Measurements from ENCODE around the gene RYK. TPM values are rescaled to one million over a fixed set of nuclear protein-coding genes. Genes with fewer than 3 reads are reported as not detected.

Gene RYK
- 55.6 to 82.1 TPM (median 73.7 TPM) in 3 replicates for polyA plus RNA-seq
- polyA plus RNA-seq (2011; ENCODE audit: low read depth) = 15.7 TPM
- 40.0 and 72.0 TPM in 2 replicates for polyA plus RNA-seq (2011; cell fraction: cytosol; rRNA removed)
- 95.6 and 96.2 TPM in 2 replicates for polyA plus RNA-seq (2011; cell fraction: nucleus; rRNA removed)
- 38.6 and 49.7 TPM in 2 replicates for polyA plus RNA-seq (2012; ENCODE audit: low replicate concordance)
- polyA minus RNA-seq = 63.0 to 115 TPM (median 90.5 TPM) in 3 replicates
- 38.8 TPM for polyA minus RNA-seq (2011; cell fraction: cytosol; rRNA and poly(A)+ RNA removed)
- polyA minus RNA-seq (2011; cell fraction: nucleus; rRNA and poly(A)+ RNA removed) = 44.5 and 97.3 TPM in 2 replicates

GRCh38 chr3:134250717-134251220 lies at the start of gene RYK:
Gene RYK (minus strand): TSS chr3:134250859. CDS start chr3:134250654, 205 bp downstream.
- Histone ChIP-seq H3K79me2 (ENCODE audit: control insufficient read depth, insufficient read depth, low read length) (peaks cover 46% of the 10 kb centered on the region), H3K4me1 (ENCODE audit: control insufficient read depth, extremely low read depth, insufficient read depth, low read length) (peaks cover 31% of the 10 kb centered on the region)

GRCh38 chr3:134299888-134300206 lies 49.2 kb upstream of the RYK start:
- dilution Hi-C loops (cut with MboI; ENCODE audit: extremely low pct_ligation_motif_present, low sequenced_read_pairs) = no loop called here
- Histone ChIP-seq H3K9ac (ENCODE audit: control insufficient read depth, extremely low read depth, insufficient read depth, low read length) (no peak overlapping the region), H3K36me3 (ENCODE audit: control insufficient read depth in 2 of 2, extremely low read depth in 1 of 2, insufficient read depth in 2 of 2, low read length in 2 of 2) (no peaks in the 10 kb centered on the region), H3K79me2 (ENCODE audit: control insufficient read depth, insufficient read depth, low read length) (no peaks in the 10 kb centered on the region), H3K27me3 (ENCODE audit: control insufficient read depth, extremely low read depth, insufficient read depth, low read length) (no peaks in the 10 kb centered on the region), H3K4me2 (ENCODE audit: control insufficient read depth, extremely low read depth, insufficient read depth, low read depth, low read length) (no peak overlapping the region), H3K4me1 (ENCODE audit: control insufficient read depth, extremely low read depth, insufficient read depth, low read length) (no peaks in the 10 kb centered on the region), H3K4me3 (ENCODE audit: control insufficient read depth in 2 of 3, extremely low read depth in 1 of 3, insufficient read depth in 2 of 3, low read depth in 1 of 3, low read length in 3 of 3) (no peak overlapping the region), H3K27ac (ENCODE audit: control insufficient read depth, insufficient read depth, low read length) (no peak overlapping the region), H2AFZ (ENCODE audit: control insufficient read depth, low read length) (no peak overlapping the region), H4K20me1 (ENCODE audit: control insufficient read depth, extremely low read depth, insufficient read depth, low read length) (no peaks in the 10 kb centered on the region), H3K9me3 (ENCODE audit: control insufficient read depth, low read depth, low read length) (no peaks in the 10 kb centered on the region), H3K9me1 (ENCODE audit: control insufficient read depth, extremely low read depth, insufficient read depth, low read length) (no peaks in the 10 kb centered on the region)
- TF ChIP-seq EZH2 (IDR thresholded peaks at IDR 0.05; ENCODE audit: low read length) = no peak
- TF ChIP-seq, protein P1, sequence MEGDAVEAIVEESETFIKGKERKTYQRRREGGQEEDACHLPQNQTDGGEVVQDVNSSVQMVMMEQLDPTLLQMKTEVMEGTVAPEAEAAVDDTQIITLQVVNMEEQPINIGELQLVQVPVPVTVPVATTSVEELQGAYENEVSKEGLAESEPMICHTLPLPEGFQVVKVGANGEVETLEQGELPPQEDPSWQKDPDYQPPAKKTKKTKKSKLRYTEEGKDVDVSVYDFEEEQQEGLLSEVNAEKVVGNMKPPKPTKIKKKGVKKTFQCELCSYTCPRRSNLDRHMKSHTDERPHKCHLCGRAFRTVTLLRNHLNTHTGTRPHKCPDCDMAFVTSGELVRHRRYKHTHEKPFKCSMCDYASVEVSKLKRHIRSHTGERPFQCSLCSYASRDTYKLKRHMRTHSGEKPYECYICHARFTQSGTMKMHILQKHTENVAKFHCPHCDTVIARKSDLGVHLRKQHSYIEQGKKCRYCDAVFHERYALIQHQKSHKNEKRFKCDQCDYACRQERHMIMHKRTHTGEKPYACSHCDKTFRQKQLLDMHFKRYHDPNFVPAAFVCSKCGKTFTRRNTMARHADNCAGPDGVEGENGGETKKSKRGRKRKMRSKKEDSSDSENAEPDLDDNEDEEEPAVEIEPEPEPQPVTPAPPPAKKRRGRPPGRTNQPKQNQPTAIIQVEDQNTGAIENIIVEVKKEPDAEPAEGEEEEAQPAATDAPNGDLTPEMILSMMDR (optimal IDR thresholded peaks at IDR 0.05 in 1 of 3, IDR thresholded peaks at IDR 0.05 in 1 of 3, conservative IDR thresholded peaks at IDR 0.05 in 1 of 3; ENCODE audit: extremely low read depth in 1 of 3, insufficient read depth in 2 of 3, low read length in 3 of 3) = no peak
- no peak for DNase-seq (ENCODE audit: low read depth, low spot score)
- no peak for FAIRE-seq

More at GRCh38 chr3:134250717-134251220, at the start of gene RYK:
- H3K27ac ChIP-seq (ENCODE audit: control insufficient read depth, insufficient read depth, low read length) = peak within 1 kb of the TSS; percentile 73
- H2AFZ ChIP-seq (ENCODE audit: control insufficient read depth, low read length) = peak within 1 kb of the TSS; percentile 95
- TF ChIP-seq, protein P1 (optimal IDR thresholded peaks at IDR 0.05 in 1 of 3, IDR thresholded peaks at IDR 0.05 in 1 of 3, conservative IDR thresholded peaks at IDR 0.05 in 1 of 3; ENCODE audit: extremely low read depth in 1 of 3, insufficient read depth in 2 of 3, low read length in 3 of 3) = no peak
- no peak for TF ChIP-seq EZH2 (IDR thresholded peaks at IDR 0.05; ENCODE audit: low read length)
- H3K9ac ChIP-seq (ENCODE audit: control insufficient read depth, extremely low read depth, insufficient read depth, low read length) = peak within 1 kb of the TSS; percentile 83
- FAIRE-seq (no peak), DNase-seq (ENCODE audit: low read depth, low spot score) (no peak)
- peaks cover 2% of the 10 kb centered on the region for H4K20me1 ChIP-seq (ENCODE audit: control insufficient read depth, extremely low read depth, insufficient read depth, low read length)
- H3K27me3 ChIP-seq (ENCODE audit: control insufficient read depth, extremely low read depth, insufficient read depth, low read length) = no peaks in the 10 kb centered on the region
- H3K4me3 ChIP-seq (ENCODE audit: control insufficient read depth in 2 of 3, extremely low read depth in 1 of 3, insufficient read depth in 2 of 3, low read depth in 1 of 3, low read length in 3 of 3) = peak within 1 kb of the TSS; percentile 72 to 95 (median 94)
- peaks cover 3% of the 10 kb centered on the region for H3K9me1 ChIP-seq (ENCODE audit: control insufficient read depth, extremely low read depth, insufficient read depth, low read length)
- H3K9me3 ChIP-seq (ENCODE audit: control insufficient read depth, low read depth, low read length) = no peaks in the 10 kb centered on the region
- dilution Hi-C loops (cut with MboI; ENCODE audit: extremely low pct_ligation_motif_present, low sequenced_read_pairs) = no loop called here
- H3K4me2 ChIP-seq (ENCODE audit: control insufficient read depth, extremely low read depth, insufficient read depth, low read depth, low read length) = peak within 1 kb of the TSS; percentile 94
- no peaks in the 10 kb centered on the region for H3K36me3 ChIP-seq (ENCODE audit: control insufficient read depth in 2 of 2, extremely low read depth in 1 of 2, insufficient read depth in 2 of 2, low read length in 2 of 2)
